Measurements from ENCODE around the gene SPANXN2. TPM values are rescaled to one million over a fixed set of nuclear protein-coding genes. Genes with fewer than 3 reads are reported as not detected.
"Not testable (repeated sequence)": the region's sequence is repeated elsewhere in the genome, so short reads cannot be mapped to it uniquely, and the experiment has no call there.

The SPANXN2 gene, protein sequence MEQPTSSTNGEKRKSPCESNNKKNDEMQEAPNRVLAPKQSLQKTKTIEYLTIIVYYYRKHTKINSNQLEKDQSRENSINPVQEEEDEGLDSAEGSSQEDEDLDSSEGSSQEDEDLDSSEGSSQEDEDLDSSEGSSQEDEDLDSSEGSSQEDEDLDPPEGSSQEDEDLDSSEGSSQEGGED
- total RNA-seq = not detected

- DNase-seq (ENCODE audit: extremely low spot score in 2 of 2); H3K4me3 ChIP-seq; intact Hi-C loops (cut with DNase I); H3K27ac ChIP-seq; H3K9me3 ChIP-seq; H3K27me3 ChIP-seq; H3K4me1 ChIP-seq; H3K36me3 ChIP-seq: not testable (repeated sequence)
Observed at GRCh38 chrX:143720652-143721051, at the start of gene SPANXN2. Gene SPANXN2, minus strand, starts transcription at chrX:143720752. Its CDS starts 84 bp downstream, at chrX:143720668.

DNA sequence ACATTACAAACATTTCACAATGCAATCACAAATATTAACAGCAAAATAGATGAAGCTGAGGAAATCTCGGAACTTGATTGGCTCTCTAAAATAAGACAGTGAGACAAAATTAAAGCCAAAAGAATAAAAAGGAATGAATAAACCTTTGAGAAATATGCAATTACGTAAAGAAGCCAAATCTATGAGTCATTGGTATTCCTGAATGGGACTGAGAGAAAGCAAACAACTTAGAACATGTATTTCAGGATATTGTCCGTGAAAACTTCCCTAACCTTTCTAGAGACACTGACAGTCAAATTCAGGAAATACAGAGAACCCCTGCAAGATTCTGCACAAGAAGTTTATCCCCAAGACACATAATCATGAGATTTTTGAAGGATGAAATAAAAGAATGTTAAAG lies 48.4 kb upstream of the SPANXN2 start:
- no peak for TF ChIP-seq POLR2AphosphoS5 (IDR thresholded peaks at IDR 0.05; ENCODE audit: insufficient read depth in 1 of 2, low read depth in 1 of 2)
- no peak for TF ChIP-seq POLR2A (IDR thresholded peaks at IDR 0.05)
- TF ChIP-seq CTCF (IDR thresholded peaks at IDR 0.05) = no peak
- Histone ChIP-seq H3K9me3 (no peaks in the 10 kb centered on the region), H3K36me3 (no peaks in the 10 kb centered on the region), H3K27ac (no peak overlapping the region), H3K4me3 (no peak overlapping the region), H3K27me3 (no peaks in the 10 kb centered on the region), H3K4me1 (no peaks in the 10 kb centered on the region)
- intact Hi-C loops (cut with DNase I) = no loop called here
- no peak for DNase-seq (ENCODE audit: extremely low spot score in 2 of 2)

DNA sequence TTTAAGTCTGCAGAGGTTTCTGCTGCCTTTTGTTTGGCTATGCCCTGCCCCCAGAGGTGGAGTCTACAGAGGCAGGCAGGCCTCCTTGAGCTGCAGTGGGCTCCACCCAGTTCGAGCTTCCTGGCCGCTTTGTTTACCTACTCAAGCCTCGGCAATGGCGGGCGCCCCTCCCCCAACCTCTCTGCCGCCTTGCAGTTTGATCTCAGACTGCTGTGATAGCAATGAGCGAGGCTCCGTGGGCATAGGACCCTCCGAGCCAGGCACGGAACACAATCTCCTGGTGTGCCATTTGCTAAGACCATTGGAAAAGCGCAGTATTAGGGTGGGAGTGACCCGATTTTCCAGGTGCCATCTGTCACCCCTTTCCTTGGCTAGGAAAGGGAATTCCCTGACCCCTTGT lies 47.2 kb upstream of the SPANXN2 start:
- H3K27me3 ChIP-seq; intact Hi-C loops (cut with DNase I); H3K4me1 ChIP-seq; DNase-seq (ENCODE audit: extremely low spot score in 2 of 2); H3K4me3 ChIP-seq; H3K9me3 ChIP-seq; H3K36me3 ChIP-seq; H3K27ac ChIP-seq: not testable (repeated sequence)

GRCh38 chrX:143757887-143758286 lies 37.3 kb upstream of the SPANXN2 start:
- Histone ChIP-seq H3K4me1 (no peaks in the 10 kb centered on the region), H3K27me3 (no peaks in the 10 kb centered on the region), H3K4me3 (no peak overlapping the region), H3K36me3 (no peaks in the 10 kb centered on the region), H3K27ac (no peak overlapping the region), H3K9me3 (no peaks in the 10 kb centered on the region)
- no peak for TF ChIP-seq POLR2A (IDR thresholded peaks at IDR 0.05)
- TF ChIP-seq CTCF (IDR thresholded peaks at IDR 0.05) = no peak
- TF ChIP-seq POLR2AphosphoS5 (IDR thresholded peaks at IDR 0.05; ENCODE audit: insufficient read depth in 1 of 2, low read depth in 1 of 2) = no peak
- intact Hi-C loops (cut with DNase I) = no loop called here
- DNase-seq (ENCODE audit: extremely low spot score in 2 of 2) = no peak

DNA sequence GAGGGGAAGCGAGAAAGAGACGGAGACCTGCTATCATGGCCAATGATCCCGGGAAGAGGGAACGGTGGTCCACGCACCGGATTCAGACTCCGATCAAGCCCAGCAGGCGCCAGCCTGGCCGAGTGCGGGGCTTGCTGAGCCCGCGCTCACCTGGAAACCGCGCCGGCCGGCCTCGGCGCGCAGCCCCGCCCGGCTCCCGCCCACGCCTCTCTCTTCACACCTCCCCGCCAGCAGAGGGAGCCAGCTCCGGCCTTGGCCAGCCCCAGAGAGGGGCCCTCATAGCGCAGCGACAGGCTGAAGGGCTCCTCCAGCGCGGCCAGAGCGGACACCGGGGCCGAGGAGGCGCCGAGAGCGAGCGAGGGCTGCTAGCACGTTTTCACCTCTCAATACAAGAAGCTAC lies 36.8 kb upstream of the SPANXN2 start:
- H3K4me1 ChIP-seq = no peaks in the 10 kb centered on the region
- no peaks in the 10 kb centered on the region for H3K27me3 ChIP-seq
- H3K27ac ChIP-seq = no peak overlapping the region
- H3K36me3 ChIP-seq = no peaks in the 10 kb centered on the region
- intact Hi-C loops (cut with DNase I) = no loop called here
- no peaks in the 10 kb centered on the region for H3K9me3 ChIP-seq
- H3K4me3 ChIP-seq = no peak overlapping the region
- no peak for DNase-seq (ENCODE audit: extremely low spot score in 2 of 2)
- TF ChIP-seq POLR2A (IDR thresholded peaks at IDR 0.05) (no peak), CTCF (IDR thresholded peaks at IDR 0.05) (no peak), POLR2AphosphoS5 (IDR thresholded peaks at IDR 0.05; ENCODE audit: insufficient read depth in 1 of 2, low read depth in 1 of 2) (no peak)

DNA sequence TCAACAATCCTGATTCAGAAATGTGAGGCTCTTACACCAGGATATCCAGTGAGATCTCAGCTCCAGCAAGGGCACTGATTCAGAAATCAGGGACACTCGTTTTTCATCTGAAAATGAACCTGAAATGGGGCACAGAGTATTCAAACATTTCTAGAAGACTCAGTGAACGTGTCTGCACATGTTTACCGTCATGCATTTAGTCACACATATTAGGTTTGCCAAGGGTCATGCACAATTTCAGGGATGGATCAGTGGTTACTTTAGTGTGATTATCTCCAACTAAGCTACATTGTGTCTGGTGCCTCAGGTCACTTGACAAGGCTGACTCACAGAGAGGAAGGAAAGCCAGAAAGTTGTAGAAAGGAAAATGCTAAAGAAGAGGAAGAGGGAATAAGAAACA lies 33.6 kb upstream of the SPANXN2 start:
- Histone ChIP-seq H3K4me1 (no peaks in the 10 kb centered on the region), H3K27ac (no peak overlapping the region), H3K36me3 (no peaks in the 10 kb centered on the region), H3K4me3 (no peak overlapping the region), H3K27me3 (no peaks in the 10 kb centered on the region), H3K9me3 (no peaks in the 10 kb centered on the region)
- intact Hi-C loops (cut with DNase I) = no loop called here
- no peak for DNase-seq (ENCODE audit: extremely low spot score in 2 of 2)
- no peak for TF ChIP-seq POLR2AphosphoS5 (IDR thresholded peaks at IDR 0.05; ENCODE audit: insufficient read depth in 1 of 2, low read depth in 1 of 2)
- no peak for TF ChIP-seq CTCF (IDR thresholded peaks at IDR 0.05)

Data from vagina (tissue), 2 donors.